Activated T-helper 2 cell treated with anti-CD3 and anti-CD28 coated beads, Interferon-gamma antibody, Interleukin-2, Interleukin-4, amounts not matched to agents 10 μg/mL and 5 μg/mL and 100 μg/mL, durations not matched to agents 14 hours and 24 hours and 36 hours (primary cell): ENCODE measurements around the gene IER3. TPM values are rescaled to one million over a fixed set of nuclear protein-coding genes. Genes with fewer than 3 reads are reported as not detected.
A peak's percentile ranks its signal among the peaks of the same experiment; 100 is the strongest.

ENCODE experiments used
- DNase-seq: peaks from one replicate; pipeline ENCODE4 v3.0.0; 2021; ENCODE audit warnings: low spot score
- H3K27ac Mint-ChIP-seq: one replicate; pipeline ENCODE4 v1.8.0; 2021; ENCODE audit warnings: mixed read lengths
- H3K27me3 Mint-ChIP-seq: one replicate; pipeline ENCODE4 v1.8.0; 2021; ENCODE audit warnings: low read depth, mixed read lengths
- H3K36me3 Mint-ChIP-seq: one replicate; pipeline ENCODE4 v1.8.0; 2021; ENCODE audit warnings: low read depth, mixed read lengths
- H3K4me1 Mint-ChIP-seq: one replicate; pipeline ENCODE4 v1.8.0; 2021; ENCODE audit warnings: low read depth, mixed read lengths
- H3K4me3 Mint-ChIP-seq: one replicate; pipeline ENCODE4 v1.8.0; 2021; ENCODE audit warnings: low read depth, mild to moderate bottlenecking, moderate library complexity, mixed read lengths
- H3K9me3 Mint-ChIP-seq: one replicate; pipeline ENCODE4 v1.8.0; 2021; ENCODE audit warnings: mixed read lengths
- intact Hi-C: fragments of 100-400 bp; cut with micrococcal nuclease; formaldehyde crosslinking; loops from one replicate; pipeline ENCODE4 v1.15.1; 2023
- total RNA-seq: library from RNA; stranded (reverse); gene quantifications from 2 replicates; pipeline ENCODE4 v1.2.3, GENCODE V29; 2022

The IER3 gene
- total RNA-seq, 1 donor from 2014 or later, result 190 TPM

- intact Hi-C loops, result no loop called here
- no peaks in the 10 kb centered on the region for H3K36me3 Mint-ChIP-seq
- no peak for DNase-seq
- H3K27ac Mint-ChIP-seq, result no peak overlapping the region
- no peak overlapping the region for H3K4me3 Mint-ChIP-seq
- H3K4me1 Mint-ChIP-seq, result peaks cover 20% of the 10 kb centered on the region
- H3K9me3 Mint-ChIP-seq, result no peaks in the 10 kb centered on the region
- no peaks in the 10 kb centered on the region for H3K27me3 Mint-ChIP-seq
Measured at GRCh38 chr6:30752157-30752927, 8.0 kb upstream of the IER3 start.

DNA sequence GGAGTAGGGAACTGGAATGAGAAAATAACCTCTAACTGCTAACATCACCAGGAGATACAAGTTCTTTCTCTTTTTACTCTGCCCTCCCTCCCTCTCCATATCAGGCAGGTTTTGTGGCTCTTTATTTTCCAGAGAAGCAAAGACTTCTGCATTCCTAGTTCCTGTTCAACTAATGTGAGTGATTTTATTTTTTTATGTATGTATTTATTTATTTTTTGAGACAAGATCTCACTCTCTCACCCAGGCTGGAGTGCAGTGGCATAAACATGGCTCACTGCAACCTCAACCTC lies 6.0 kb upstream of the IER3 start:
- H3K36me3 Mint-ChIP-seq, result no peaks in the 10 kb centered on the region
- no peaks in the 10 kb centered on the region for H3K9me3 Mint-ChIP-seq
- DNase-seq, result no peak
- no peak overlapping the region for H3K27ac Mint-ChIP-seq
- no peaks in the 10 kb centered on the region for H3K27me3 Mint-ChIP-seq
- no peak overlapping the region for H3K4me3 Mint-ChIP-seq
- intact Hi-C loops, result no loop called here
- H3K4me1 Mint-ChIP-seq, result peaks cover 25% of the 10 kb centered on the region

DNA sequence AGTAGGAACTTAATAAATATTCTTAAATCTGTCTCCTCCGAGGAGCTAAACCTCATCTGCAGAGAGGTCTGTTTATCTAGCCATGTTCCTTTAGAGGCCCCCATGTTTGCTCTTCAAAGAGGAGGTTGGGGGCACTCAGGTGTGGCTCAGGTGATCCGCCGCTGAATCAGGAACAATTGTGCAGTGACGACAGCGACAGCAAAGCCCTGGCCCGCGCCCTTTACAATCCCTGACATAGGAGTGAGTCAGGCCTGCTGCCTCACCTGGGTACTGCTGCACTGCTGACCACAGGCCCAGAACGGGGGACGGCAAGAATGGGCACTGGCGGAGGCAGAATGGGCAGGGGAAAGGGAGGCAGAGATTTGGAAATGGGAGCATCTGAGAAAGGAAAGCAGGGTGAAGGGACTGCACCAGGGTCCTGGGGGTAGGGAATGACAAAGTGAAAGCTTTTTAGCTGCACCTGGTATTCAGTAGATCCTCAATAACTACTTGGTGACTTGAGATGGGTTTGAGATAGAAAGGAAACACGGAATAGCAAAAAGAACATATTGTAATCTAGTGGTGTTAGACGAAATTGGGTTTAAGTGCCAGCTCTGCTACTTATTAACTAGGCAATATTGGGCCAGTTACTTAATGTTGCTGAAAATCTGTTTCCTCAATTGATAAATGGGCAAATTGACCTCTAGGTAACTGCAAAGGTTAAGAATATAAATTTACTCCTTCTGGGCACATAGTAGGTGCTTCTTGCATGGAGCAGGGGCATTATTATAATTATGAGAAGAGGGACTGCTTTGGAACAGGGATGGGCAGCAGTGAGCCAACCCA lies 5.4 kb upstream of the IER3 start:
- Mint-ChIP-seq H3K4me1 (peaks cover 30% of the 10 kb centered on the region), H3K27me3 (no peaks in the 10 kb centered on the region), H3K4me3 (no peak overlapping the region), H3K36me3 (no peaks in the 10 kb centered on the region), H3K9me3 (no peaks in the 10 kb centered on the region), H3K27ac (no peak overlapping the region)
- DNase-seq, result no peak
- intact Hi-C loops, result no loop called here

- no peak overlapping the region for H3K27ac Mint-ChIP-seq
Measured at GRCh38 chr6:30748851-30749540, 4.6 kb upstream of the IER3 start.

DNA sequence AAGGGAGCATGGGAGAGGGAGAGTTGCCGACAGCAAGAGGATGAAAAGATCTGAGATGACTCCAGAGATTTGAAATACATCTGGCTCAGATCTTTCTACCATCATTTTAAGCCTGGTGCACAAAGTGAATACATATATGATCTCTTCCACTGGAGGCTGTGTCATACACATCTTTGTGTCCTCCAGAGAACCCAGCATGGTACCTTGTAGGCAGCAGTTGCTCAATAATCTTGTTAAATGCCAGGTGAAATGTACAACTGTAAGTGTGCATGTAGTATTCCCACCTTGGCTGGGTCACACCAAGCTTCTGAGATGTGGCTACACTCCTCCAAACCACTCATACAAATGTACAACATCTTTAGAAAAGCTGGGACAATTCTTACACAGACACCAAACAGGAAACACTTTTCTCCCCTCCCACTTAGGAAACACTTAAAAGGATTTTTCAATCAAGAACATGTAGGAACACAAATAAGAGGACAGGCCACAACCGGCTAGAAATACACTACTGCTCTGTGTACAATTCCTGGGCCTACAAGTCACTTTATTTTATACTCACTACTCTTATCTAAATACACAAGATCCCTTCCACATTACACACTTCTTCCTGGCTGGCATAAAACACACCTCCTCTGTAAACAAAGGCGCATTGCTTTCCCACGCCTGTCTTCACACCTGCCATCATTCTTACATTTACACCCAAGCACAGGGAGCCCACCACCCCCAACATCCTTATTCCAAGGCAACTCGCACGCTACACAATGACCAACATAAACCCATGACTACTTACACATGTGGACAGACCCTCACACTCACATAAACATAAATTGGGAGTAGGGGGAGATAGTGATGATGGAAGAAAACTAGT lies 3.8 kb upstream of the IER3 start:
- Mint-ChIP-seq H3K4me1 (peaks cover 28% of the 10 kb centered on the region), H3K36me3 (peaks cover 10% of the 10 kb centered on the region), H3K9me3 (no peaks in the 10 kb centered on the region), H3K27me3 (no peaks in the 10 kb centered on the region), H3K4me3 (no peak overlapping the region), H3K27ac (no peak overlapping the region)
- DNase-seq, result no peak
- intact Hi-C loops, result no loop called here

More at GRCh38 chr6:30748851-30749540, 4.6 kb upstream of the IER3 start:
- no peaks in the 10 kb centered on the region for H3K27me3 Mint-ChIP-seq
- intact Hi-C loops, result no loop called here
- H3K36me3 Mint-ChIP-seq, result peaks cover 1% of the 10 kb centered on the region
- no peaks in the 10 kb centered on the region for H3K9me3 Mint-ChIP-seq
- peaks cover 28% of the 10 kb centered on the region for H3K4me1 Mint-ChIP-seq
- H3K4me3 Mint-ChIP-seq, result no peak overlapping the region
- DNase-seq, result no peak

- peaks cover 14% of the 10 kb centered on the region for H3K36me3 Mint-ChIP-seq
- H3K27me3 Mint-ChIP-seq, result no peaks in the 10 kb centered on the region
- peaks cover 25% of the 10 kb centered on the region for H3K4me1 Mint-ChIP-seq
- H3K4me3 Mint-ChIP-seq, result no peak overlapping the region
- H3K9me3 Mint-ChIP-seq, result no peaks in the 10 kb centered on the region
- no peak overlapping the region for H3K27ac Mint-ChIP-seq
- DNase-seq, result no peak
- intact Hi-C loops, result no loop called here
Measured at GRCh38 chr6:30747300-30747687, 2.9 kb upstream of the IER3 start.

GRCh38 chr6:30743099-30744053 lies 971 bp downstream of the IER3 start:
- Mint-ChIP-seq H3K9me3 (no peaks in the 10 kb centered on the region), H3K27ac (peak overlapping the region; percentile 91), H3K4me1 (peaks cover 49% of the 10 kb centered on the region), H3K36me3 (peaks cover 51% of the 10 kb centered on the region), H3K4me3 (peak overlapping the region; percentile 99), H3K27me3 (no peaks in the 10 kb centered on the region)
- intact Hi-C loops, result loop anchor here (1.0 kb wide), 1 partner anchor 71 kb away; no protein-coding TSS in a partner anchor
- peak; percentile 39 for DNase-seq

- peak within 1 kb of the TSS; percentile 91 for H3K27ac Mint-ChIP-seq
- intact Hi-C loops, result loop anchor here (1.0 kb wide), 1 partner anchor 27 kb away; no protein-coding TSS in a partner anchor
- H3K4me3 Mint-ChIP-seq, result peak within 1 kb of the TSS; percentile 99
- H3K36me3 Mint-ChIP-seq, result peaks cover 59% of the 10 kb centered on the region
- no peaks in the 10 kb centered on the region for H3K9me3 Mint-ChIP-seq
- no peaks in the 10 kb centered on the region for H3K27me3 Mint-ChIP-seq
- peaks cover 50% of the 10 kb centered on the region for H3K4me1 Mint-ChIP-seq
- DNase-seq, result peak; percentile 88
Measured at GRCh38 chr6:30742316-30743098, 1.8 kb downstream of the IER3 start, which contains the start of gene FLOT1. Gene FLOT1 (minus strand): TSS chr6:30742687. CDS start chr6:30742189, 498 bp downstream.

DNA sequence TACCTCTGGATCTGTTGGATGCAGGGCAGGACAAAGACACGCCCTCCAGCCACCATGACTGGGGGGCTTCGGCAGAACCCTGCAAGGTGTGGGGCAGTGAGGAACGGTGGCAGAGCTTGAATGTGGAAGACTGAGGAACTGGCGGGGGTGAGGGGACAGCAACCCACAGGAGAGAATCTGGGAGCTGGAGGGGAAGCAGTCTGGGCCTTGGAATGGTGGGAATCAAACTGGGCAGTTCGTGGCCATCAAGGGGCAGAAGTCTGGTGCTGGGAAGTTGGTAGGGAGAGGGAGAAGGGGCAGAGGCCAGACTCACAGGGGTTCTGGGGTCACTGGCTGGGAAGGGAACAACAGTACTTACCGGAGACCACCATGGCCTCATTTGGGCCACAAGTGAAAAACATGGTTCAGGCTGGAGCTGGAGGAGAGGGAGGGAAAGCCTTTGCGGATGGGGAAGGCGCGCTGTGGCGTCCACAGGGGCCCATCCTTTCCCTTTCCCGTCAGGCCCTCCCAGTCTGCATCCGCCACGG lies 2.5 kb downstream of the IER3 start:
- Mint-ChIP-seq H3K4me1 (peaks cover 53% of the 10 kb centered on the region), H3K4me3 (peak overlapping the region; percentile 99), H3K27ac (peak overlapping the region; percentile 88), H3K36me3 (peaks cover 65% of the 10 kb centered on the region), H3K9me3 (no peaks in the 10 kb centered on the region), H3K27me3 (no peaks in the 10 kb centered on the region)
- intact Hi-C loops, result loop anchor here (1.0 kb wide), 1 partner anchor 27 kb away; no protein-coding TSS in a partner anchor
- no peak for DNase-seq

GRCh38 chr6:30741063-30741779 lies 3.1 kb downstream of the IER3 start:
- peaks cover 70% of the 10 kb centered on the region for H3K36me3 Mint-ChIP-seq
- H3K9me3 Mint-ChIP-seq, result no peaks in the 10 kb centered on the region
- peak overlapping the region; percentile 88 for H3K27ac Mint-ChIP-seq
- intact Hi-C loops, result no loop called here
- peaks cover 55% of the 10 kb centered on the region for H3K4me1 Mint-ChIP-seq
- peak overlapping the region; percentile 99 for H3K4me3 Mint-ChIP-seq
- no peaks in the 10 kb centered on the region for H3K27me3 Mint-ChIP-seq
- DNase-seq, result no peak
